GM19467 (cell line): Measurements from ENCODE around the gene CELA2A.

Experiments used
- ATAC-seq: cut with Tn5 transposase; IDR thresholded peaks from one replicate; pipeline ENCODE4 v1.9.1; 2021; ENCODE audit warnings: mild to moderate bottlenecking, moderate library complexity; ENCODE audit not compliant: unreplicated experiment

CELA2A gene

DNA sequence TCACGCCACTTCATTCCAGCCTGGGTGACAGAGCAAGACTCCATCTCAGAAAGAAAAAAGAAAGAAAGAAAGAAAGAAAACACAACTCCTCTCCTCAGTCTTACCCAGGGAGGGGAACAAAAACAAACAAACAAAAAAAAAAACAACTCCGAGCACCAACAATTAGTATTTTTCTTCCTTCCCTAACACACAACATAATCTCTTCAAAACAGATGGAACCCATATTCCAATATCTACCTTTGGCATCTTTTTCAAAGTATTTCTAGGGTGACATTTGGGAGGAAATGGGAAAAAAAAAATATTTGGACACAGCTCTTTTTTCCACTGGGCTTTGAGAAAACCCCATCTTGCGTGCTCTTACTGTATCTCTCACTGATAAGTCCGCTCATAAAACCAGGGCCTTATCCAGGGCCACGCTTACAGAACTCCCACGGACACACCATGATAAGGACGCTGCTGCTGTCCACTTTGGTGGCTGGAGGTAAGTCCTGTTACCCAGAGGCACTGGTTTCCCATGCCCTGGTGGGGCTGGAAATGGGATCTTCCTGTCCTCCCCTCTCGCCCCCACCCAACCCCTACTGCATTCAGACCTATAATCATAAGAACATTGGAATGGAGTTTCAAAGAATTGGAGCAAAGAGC lies at the start of gene CELA2A:
Gene CELA2A, plus strand, starts transcription at position 420 of the 642 bp plus-strand sequence. Its CDS starts 22 bp downstream, at position 442.
- ATAC-seq, result no peak

DNA sequence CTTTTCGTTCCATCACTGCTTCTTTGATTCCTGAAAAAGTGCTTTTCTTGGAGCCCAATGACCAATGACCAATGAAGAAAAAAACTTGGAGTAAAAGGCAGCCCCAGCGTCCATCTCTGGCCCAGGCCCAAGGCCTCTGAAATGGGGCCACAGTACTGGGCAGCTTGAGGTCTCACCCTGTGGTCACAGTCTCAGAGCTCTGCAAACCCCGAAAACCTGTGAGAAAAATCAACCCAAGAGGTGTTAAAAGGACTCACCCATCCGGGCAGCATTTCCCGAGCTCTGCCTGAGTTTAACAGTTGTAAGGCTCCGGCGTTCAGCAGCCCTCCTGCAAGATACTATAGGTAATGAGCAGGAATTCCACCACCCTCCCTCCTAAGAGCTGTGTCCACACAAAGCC lies 49.0 kb upstream of the CELA2A start:
- no peak for ATAC-seq

DNA sequence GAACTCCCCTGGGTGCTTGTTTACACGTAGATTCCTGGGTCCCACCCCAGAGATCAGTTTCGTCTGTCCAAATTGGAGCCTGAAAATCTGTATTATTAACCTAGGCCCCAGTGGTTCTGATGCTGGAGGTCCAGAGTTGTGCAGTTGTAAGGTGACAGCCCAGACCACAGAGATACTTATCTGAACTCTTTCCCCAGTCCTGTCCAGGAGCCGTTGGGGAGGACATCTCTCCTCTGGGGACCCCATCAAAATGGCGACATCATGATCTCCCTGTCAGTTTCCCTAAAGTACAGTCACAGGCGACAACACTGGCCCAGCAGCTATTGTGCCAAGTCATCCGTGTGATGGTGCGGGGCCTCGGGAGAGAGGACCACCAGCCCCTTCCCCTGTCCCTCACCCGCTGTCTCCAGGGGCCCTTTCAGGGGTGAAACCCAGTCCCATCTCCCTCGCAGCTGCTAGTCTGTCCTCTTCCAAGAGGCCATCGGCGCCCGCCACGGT lies 47.6 kb upstream of the CELA2A start:
- ATAC-seq, result no peak

DNA sequence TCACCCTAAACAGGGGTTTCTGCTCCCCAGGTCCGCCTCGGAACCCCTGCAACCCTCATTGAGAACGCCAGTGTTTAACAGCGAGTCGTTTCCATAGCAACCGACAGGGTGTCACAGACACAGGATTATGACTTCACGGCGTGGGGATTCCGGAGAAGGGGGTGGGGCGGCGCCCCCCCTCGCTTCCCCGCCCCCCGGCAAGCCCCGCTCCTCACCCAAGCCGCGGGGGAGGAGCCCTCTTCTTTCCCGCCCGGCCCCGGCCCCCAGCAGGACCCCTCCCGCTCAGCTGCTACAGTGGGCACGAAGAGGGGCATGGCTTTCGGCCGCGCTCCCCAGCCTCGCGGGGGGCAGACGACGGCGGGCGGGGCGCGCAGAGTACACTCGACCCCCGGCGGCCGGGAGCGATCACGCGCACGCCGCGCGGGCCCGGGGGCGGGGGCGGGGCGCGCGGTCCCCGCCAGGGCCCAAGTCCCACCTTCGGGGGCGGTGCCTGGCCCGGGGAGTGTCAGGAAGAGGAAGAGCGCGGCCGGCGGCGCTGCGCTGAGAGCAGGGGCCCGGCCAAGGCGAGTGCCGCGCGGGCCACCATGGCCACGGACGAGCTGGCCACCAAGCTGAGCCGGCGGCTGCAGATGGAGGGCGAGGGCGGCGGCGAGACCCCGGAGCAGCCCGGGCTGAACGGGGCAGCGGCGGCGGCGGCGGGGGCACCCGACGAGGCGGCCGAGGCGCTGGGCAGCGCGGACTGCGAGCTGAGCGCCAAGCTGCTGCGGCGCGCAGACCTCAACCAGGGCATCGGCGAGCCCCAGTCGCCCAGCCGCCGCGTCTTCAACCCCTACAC lies 46.9 kb upstream of the CELA2A start, which contains the start of gene EFHD2:
Gene EFHD2, plus strand, starts transcription at position 501 of the 835 bp plus-strand sequence. Its CDS starts 84 bp downstream, at position 585.
- peak; percentile 81 for ATAC-seq

DNA sequence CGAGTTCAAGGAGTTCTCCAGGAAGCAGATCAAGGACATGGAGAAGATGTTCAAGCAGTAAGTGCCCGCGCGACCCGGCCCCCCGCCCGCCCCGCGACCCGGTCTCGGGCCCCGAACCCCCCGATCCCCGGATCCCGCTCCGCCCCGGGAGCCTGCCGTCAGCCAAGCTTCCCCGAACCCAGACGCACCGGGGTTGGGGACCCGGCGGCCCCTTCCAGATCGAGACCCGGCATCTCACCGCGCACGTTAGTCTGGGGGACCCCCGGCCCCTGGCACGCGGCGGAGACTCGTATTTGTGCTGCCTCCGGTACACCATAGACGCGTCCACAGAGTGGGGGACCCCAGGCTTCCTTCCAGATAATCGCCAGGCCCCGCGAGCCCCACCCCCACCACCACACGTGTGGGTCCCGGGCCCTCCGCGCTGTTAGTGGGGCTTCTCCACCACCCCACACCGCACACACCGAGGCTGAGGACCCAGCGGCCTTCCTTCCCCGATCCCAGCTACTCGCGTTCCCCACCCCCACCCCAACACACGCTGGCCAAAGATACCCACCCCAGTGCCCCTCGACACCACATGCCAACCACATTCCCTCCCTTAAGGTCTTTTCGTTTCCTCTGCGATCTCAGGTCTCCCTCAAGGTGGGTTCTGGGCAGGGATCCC lies 46.2 kb upstream of the CELA2A start:
- no peak for ATAC-seq

DNA sequence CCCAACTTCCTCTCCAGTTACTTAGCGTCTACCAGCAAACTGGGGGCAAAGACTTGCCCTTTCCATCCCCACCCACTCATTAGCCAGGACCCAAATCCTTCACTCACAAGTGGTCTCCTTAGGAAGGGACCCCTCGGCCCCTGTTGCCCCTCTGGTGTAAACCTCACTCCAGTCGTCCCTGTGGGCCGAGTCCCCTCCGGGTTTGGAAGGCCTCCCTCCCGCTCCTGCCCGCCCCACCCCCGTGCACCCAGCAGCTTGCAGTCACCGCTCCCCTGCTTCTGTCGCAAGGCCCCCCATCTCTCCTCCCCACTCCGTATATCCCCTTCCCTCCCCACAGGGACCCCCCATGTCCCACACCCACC lies 45.7 kb upstream of the CELA2A start:
- ATAC-seq, result no peak

DNA sequence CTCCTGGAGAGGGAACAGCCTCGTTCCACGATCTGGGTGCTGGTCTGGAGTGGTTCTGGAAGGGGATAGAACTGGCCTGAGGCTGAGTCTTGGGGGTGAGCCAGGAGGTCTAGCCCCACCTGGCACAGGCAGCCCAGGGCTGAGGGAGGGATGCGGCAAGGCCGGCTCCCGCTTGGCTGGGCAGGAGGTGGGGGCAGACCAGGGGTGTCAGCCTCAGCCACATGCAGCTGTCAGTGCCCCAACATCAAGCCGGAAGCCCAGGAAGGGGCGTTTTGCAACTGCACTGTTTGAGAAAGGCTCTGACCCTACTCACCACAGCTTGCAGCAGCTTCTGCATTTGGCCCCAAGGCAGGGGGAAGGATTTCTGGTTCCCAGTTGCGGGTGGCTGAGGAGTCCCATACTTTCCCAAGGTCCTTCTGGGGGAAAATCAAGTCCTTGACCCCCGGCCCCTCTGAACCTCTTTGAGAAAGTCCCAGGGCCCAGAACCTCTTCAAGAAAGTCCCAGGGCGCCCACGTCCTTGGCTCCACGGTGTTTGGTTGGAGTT lies 44.9 kb upstream of the CELA2A start:
- peak; percentile 43 for ATAC-seq

DNA sequence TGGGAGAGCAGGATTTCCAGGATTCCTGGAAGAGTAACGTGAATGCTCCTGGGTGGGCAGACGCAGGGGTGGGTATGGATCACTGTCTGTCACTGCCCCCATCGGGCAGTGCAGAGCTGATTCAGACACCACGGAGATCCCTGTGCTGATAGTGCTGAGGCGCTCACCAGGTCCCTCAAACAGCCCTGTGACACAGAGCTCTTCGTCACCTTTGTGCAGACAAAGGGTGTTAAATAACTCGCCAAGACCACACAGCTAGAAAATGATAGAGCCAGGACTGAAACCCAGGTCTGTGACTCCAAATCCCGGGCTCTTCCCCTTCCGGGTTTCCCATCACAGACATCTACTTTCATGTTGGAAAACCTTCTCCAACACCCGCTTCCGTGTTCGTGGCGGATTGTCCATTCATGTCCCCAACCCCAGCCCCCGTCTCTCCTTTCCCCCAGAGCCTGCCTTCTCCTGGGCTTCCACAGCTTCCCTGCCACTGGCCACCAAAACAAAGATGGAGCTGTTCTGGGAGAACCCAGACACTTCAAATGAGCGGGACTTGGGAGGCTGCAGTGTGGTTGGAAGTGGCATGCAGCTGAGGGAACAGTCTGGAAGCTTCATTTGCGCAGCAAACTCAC lies 44.2 kb upstream of the CELA2A start:
- no peak for ATAC-seq

DNA sequence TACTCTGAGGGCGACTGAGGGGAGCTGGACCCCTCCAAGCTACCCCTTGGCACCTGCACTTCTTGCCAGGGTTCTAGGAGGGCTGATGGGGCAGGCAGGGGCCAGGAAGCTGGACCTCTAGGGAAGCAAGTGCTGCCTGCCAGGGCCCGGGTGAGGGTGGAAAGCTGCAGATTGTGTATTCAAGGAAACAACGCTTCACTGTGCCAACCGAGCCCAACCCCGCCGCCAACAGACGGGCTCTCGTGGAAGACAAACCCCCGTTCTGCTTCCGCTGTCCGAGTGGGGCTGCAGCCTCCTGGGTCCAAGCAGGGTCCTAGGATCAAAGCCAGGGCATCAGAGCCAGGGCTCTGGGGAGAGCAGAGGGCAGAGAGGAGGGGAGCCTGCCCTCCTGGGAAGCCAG lies 43.7 kb upstream of the CELA2A start:
- ATAC-seq, result no peak

DNA sequence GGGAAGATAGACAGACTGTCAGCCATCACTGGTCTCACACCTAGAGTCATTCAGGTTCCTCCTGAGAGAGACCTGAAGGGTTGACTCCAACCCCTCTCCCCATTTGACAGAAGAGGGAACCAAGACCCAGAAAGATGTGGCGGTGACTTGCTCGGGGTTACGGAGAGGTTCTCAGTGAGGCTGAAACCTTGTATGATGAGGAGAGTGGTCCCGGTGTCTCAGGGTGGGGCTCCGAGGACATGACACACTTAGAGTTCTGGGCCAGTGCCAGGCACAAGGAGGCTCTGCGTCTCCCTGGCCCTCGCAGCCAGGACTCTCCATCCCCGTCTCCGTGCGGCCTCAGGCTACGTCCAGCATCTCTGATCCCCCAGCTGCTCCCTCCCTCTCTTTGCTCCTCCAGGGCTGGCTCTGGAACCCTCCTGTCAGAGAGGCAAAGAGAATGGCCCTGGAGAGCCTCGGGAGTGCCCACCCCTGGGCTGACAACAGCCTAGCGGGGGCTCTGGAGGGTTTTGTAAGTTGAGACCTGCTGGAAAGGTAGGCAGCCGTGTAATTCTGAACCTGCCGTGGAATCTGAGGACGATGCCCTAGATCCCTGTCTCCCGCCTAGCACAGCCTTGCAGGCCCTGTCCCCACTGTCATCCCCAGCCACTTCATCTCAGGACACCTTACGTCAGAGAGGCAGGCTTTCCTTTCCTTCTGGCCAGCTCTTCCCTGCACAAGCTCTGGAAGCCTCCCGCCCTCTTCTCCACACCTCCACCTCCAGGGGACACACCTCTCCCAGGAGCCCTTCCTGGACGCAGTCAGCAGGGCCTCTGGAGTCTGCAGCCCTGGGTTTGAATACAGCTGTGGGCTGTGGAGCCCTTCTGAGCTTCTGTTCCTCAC lies 42.7 kb upstream of the CELA2A start:
- no peak for ATAC-seq

DNA sequence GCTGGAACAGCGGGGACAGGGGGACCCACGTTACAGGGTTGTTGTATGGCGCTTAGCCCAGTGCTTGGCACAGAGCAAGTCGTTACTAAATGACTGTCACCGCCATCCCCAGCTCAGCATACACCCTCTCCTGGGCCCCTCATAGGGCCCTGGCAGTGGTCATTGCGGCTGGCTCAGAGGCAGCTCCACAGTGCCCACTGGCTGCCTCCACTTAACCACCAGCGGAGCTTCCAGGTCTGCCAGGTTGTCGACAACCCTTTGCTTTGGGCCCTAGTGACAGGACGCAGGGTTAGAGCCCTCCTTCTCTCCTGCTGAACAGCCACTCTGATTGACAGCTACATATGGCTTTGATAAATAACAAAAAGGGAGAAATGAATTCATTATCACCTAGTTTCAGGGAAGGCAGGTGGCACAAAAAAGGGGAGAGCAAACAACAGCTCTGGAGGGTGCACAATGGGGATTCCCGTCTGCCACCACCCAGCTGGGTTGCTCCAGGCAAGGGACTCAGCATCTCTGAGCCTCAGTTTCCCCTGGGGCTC lies 42.0 kb upstream of the CELA2A start:
- ATAC-seq, result no peak

DNA sequence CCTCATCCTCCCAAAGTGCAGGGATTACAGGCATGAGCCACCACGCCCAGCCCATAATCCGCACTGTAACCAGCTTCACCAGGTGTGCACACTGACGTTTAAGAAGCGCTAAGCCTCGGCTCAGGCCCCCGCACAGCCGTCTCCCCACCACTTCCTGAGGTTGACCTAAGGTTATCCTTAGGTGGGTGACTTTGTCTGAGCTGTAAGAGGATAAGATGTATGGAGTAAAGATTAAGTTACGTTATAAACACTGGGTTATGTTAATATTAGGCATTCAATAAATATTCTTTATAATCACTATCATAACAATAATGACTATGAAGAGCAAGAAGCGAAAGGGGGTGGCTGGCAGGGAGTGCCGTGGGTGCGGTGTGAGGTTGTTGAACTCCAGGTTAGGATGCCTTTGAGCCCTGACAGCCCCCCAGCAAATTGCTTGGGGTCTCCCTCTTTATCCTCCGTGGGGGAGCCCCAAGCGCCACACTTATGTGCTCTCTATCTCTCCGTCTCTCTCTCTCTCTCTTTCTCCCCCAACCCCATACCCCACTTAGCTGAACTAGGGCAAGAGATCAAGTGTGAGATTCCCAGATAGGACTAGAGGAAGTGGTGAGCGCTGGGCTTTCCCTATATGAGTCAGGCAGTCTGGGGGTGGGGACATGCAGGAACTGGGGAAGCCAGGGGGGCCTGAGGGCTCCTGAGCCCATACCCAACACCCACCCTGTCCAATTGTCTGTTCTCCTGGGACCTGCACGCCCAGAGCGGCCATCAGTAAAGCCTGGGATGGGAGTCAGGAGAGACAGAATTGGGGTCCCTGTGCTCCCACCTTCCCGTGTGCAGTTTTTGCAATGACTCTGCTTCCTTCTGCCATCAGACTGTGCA lies 39.2 kb upstream of the CELA2A start:
- no peak for ATAC-seq

DNA sequence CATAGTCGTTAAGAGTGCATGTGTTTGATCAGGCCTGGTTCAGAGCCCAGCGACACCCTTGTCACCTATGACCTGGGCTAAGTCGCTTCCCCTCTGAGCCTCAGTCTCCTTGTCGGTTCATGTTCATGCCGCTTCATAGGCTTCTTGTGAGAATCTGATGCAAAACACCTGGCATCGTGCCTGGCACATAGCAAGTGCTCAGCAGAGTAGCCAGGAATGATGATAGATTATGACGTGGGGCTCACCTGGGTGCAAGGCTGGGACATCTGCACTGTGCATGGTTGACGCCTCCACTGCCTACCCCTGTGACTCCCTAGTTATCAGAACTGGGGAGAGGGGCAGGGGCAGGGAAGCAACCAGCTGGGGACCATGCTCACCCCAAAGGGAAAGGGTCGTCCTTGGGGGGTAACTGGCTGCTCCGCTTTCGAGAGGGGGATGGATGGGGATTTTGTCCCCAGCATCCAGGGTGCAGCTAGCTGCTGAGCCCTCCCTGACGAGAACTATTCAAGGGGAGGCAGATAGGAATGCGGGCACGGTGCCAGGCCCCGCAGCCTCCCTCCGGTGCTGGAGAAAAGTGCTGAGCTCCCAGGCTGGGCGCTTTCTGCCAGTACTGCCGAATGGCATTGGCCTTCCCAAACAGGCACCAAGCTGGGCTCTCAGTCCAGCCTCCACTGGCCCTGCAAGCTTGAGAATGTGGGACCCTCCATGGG lies 37.6 kb upstream of the CELA2A start:
- no peak for ATAC-seq

DNA sequence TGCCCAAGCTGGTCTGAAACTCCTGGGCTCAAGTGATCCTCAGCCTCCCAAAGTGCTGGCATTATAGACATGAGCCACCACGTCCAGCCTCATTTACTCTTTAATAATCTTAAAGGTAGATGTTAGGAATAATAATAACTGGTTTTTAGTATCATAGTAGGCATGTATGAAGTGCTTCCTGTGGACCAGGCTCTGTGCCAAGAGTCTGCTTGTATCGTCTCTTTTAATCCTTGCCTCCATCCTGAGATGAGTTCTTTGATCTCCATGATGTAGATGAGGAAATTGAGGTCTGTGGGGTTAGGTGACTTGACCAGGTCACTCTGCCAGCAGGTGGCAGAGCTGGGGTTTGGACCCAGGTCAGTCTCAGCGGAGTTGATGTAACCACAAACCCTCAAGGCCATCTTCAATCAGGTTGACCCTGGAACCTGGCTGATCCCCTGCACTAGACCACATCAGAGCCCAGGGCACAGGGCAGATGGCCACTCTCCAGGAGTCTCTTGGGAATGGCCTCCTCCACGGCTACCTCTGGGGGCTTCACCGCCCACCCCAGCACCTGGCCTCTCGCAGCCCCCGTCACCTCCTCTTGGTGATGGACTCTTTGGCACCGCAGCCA lies 35.6 kb upstream of the CELA2A start:
- ATAC-seq, result no peak

DNA sequence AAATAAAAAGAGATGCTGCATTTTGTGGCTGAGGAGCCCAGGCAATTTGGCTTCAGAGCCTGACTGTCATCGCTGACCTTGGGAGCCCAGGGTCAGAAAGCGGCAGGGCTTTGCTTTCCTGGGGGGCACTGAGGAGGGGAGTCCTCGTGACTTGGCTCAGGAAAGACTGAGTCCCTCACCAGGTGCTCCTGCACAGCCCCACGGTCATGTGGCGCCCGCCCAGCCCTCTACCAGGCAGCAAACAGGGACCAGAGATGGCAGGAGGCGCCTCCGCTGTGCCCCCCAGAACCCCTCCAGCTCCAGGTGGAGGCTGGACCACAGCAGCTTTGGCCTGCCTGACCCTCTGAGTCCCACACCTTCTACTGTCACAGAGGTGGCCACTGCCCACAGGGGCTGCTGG lies 33.7 kb upstream of the CELA2A start:
- ATAC-seq, result no peak

DNA sequence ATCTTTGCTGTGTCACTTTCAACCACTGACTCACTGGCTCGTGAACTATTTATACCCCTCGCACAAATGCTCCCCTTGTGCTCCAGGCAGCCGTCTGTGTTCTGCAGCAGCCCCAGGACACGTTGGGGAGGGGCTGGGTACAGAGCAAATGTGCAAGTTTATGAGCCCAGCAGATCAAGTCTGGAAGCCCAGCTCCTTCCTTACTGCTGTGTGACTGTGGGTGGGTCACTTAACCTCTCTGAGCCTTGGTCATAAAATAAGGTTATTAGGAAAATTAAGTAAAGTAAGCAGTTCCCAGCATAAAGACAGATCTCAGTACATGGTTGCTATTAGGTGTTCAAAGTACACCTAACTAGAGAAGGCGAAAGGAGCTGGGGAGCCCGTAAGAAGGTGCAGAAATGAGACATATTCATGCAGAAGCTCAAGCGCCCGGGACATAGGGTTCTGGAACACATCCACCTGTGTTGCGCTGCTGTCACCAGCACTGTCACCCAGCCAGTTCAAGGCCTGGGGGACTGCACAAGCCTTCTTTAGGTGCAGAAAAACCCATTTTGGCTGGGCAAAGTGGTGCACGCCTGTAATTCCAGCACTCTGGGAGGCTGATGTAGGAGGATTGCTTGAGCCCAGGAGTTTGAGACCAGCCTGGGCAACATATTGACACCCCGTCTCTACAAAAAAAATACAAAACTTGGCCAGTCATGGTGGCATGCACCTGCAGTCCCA lies 33.0 kb upstream of the CELA2A start:
- ATAC-seq, result no peak

DNA sequence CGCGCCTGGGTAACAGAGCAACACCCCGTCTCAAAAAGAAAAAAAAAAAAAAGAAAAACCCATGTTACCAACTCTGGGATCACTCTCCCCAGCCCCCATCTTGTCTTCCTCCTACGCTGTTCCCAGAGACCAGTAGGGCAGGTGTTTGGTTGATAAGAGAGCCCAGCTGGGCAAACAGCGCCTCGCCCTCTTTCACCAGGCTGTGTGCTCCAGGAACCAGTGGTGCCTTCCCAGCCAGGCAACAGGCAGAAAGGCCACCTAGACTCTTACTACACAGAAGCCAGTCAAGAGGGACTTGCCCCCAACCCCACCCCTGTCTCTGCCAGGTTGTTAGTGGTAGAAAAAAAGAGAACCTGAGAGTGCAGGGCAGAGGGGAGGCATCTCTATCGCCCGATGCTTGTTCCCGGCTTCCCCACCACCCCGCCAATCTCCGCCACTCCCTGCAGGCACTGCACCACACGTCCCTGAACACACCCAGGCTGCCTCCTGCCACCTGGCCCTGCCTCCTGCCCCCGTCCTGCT lies 32.3 kb upstream of the CELA2A start:
- ATAC-seq, result no peak
